Neural progenitor cell (in vitro differentiated cells): ENCODE results near the gene RSPO1.

Source experiments
- EZH2 ChIP-seq: fragments of 200-600 bp; sonication (generic); IDR thresholded peaks from 2 replicates; pipeline ENCODE4 v1.6.1; 2017; ENCODE audit warnings: antibody characterized with exemption, mild to moderate bottlenecking, moderate library complexity
- TF ChIP-seq, protein P1 (sequence below): fragments of 200-600 bp; sonication (generic); IDR thresholded peaks from 2 replicates; pipeline ENCODE4 v1.5.1; 2017; ENCODE audit warnings: antibody characterized with exemption, mild to moderate bottlenecking

DNA sequence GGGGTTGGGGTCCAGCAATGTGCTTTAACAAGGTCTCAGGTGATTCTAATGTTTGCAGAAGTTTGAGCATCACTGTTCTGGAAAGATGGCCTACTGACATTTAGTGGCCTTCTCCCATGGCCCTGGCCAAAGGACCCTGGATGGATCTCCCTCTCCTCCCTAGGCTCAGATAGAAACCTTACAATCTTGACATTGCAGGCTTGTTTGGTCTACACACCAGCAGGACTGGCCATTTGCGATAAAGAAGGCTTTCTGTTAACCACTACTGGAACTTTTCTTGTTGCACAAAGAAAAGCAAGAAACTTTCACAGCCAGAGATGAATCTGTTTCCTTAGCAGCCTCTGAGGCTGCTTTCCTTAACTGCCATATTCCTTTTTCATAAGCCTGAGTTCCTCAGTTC lies 71.7 kb downstream of the RSPO1 start:
- TF ChIP-seq, protein P1, sequence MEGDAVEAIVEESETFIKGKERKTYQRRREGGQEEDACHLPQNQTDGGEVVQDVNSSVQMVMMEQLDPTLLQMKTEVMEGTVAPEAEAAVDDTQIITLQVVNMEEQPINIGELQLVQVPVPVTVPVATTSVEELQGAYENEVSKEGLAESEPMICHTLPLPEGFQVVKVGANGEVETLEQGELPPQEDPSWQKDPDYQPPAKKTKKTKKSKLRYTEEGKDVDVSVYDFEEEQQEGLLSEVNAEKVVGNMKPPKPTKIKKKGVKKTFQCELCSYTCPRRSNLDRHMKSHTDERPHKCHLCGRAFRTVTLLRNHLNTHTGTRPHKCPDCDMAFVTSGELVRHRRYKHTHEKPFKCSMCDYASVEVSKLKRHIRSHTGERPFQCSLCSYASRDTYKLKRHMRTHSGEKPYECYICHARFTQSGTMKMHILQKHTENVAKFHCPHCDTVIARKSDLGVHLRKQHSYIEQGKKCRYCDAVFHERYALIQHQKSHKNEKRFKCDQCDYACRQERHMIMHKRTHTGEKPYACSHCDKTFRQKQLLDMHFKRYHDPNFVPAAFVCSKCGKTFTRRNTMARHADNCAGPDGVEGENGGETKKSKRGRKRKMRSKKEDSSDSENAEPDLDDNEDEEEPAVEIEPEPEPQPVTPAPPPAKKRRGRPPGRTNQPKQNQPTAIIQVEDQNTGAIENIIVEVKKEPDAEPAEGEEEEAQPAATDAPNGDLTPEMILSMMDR = no peak
- TF ChIP-seq EZH2 = no peak
